NCI-H1694 treated with DMSO at 0.1 percent for 48 hours (cell line): Measurements from ENCODE around the gene GLIS1.

Experiments used
- DNase-seq: peaks from one replicate; lab custom pipeline; 2025; lab: John Stamatoyannopoulos, UW

Gene GLIS1

DNA sequence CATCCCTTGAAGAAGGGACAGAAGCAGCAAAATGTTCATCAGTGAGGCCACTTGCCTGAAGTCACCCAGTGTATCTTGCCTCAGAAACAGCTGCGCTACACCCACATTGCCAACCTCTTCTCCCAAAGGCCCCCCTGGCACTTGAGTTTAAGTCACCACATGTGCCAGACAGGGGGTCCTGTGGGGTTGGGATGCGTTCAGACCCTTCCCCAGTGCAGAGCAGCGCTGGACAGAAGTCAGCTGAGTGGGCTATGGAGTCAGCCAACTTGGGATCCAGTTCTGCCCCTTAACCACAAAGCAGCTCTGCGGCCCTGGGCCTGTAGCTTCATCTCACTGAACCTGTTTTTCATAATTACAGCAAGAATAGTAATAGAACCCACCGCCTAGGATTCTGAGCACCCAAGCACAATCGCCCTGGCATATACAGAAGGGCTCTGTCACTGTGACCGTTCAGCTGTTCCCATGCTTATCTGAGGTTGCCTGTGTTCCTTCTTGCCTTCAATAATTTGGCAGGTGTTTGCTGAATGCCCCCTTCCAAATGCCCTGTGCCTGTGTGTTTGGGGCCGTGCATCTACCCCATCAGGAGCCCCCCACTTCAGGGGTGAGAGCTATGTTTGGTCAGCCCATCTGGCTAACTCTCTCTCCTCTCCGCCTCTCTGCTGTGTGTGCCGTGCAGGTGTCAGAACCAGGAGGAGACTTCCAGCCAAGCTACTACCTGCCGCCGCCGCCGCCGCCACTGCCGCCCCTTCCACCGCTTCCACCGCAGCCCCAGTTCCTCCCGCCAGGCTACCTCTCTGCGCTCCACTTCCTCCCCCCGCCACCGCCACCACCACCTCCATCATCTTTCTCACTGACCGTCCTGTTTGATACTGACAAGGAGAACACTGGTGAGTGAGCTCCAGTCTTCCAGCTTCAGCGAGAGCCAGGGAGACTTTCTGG is 274.7 kb downstream of the GLIS1 start:
- peak; percentile 36 for DNase-seq

DNA sequence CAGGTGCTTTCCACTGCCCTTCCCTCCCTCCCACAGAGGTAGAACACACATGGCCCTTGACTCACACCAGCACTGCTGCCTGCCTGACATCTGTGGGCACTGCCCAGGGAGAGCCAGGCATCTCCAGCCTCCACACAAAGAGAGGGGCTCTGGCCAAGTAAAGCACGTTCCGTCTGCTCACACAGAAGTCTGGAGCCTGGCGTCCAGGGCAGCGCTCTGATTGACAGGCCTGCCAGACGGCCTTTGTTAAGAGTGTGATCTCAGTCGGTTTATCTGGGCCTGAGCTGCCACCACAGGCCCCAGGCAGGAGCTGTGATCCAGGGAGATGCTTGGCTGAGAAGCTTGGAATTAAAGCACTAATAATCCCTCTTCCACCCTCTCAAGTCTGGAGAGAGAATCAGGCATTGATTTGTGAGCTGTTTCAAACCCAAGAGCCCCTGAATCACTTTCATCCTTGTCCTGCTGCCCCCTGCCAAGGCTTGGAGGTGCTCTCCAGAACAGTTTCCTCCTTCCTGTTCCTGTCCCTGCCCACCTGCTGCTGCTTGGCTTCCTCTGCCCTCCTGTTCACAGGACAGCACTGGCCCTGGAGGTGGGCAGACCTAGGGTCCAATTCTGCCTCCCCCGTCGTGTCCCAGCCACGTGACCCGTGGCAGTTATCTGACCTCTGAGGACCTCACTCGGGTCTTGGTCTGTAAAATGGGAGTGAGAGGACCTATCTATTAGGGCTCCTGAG is 276.0 kb downstream of the GLIS1 start:
- peak; percentile 32 for DNase-seq

DNA sequence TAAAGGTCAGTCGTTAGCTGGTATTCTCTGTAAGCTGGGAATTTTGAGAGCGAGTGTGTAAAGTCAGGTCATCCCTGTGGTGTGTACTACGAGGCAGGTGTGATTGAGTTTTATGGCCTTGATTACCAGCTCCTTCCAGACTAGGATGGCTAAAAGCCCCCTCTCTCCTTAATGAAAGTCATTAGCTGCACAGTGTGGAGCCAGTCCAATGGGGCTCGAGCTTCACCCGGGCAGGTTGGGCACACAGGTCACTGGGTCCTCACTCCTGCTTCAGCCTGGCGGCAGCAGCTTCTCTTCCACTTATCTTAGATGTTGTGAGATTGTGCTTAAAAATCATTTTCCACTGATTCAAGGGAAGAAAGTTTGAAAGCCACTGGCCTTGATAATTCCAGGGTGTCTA is 276.8 kb downstream of the GLIS1 start:
- no peak for DNase-seq

DNA sequence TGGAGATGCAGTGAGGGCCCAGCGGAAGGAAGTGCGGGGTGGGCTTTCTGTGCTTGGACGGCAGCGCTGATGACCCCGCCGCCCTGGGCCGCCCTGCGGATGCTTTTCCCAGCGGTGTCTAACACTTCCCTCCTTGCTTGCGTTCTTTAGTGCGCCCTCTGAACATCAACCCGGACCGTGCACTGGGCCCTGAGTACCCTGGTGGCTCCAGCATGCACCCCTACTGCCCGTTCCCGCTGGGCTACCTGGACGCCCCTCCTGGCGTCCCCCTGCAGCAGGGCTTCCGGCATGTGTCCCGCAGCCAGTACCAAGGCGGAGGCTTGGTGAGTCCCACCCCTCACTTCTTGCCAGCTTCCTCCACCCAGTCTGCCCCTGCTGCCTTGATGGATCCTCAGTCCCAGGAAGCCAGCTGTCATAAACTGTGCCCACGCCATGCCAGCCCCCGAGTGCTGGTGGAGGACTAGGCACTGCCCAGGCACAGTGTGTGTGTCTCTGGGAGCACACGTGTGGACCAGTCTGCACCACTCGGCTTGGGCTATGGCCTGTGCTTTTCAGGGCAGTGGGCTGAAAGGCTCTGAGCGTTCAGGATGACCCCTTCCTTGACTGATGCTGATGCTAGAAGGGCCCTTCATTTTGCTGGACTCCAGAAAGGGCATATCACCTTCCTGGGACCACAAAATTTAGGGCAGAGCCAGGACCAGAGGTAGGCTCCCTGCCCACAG is 277.5 kb downstream of the GLIS1 start:
- DNase-seq = no peak

DNA sequence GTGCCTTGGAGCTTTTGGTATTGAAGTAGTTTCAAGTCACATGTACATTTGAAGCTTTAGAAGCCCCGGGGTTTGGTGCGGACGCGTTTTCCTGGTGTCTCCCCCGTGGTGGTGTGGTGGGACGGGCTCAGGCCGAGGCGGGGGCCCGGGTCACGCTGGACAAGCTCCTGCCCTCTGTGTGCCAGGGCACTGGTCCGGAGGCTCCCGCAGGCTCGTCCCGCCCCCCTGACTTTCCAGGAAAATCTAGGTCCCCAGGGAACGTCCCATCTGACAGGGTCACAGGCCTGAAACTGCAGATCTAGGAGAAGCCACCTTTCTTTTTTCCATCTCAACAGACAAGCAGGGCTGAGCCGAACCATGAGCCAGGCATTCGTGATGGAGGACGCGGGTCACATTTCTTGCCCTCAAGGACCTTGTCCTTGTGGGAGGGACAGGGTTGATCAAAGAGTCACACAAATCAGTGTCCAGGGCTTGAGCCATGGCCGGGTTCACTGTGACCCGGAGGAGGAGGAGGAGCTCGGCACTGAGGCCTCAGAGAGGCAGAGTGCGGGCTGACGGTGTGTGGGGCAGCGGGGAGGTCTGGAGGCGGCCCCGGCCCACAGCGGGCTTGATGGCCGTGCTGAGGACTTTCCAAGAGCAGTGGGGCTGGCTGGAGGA is 278.2 kb downstream of the GLIS1 start:
- no peak for DNase-seq

DNA sequence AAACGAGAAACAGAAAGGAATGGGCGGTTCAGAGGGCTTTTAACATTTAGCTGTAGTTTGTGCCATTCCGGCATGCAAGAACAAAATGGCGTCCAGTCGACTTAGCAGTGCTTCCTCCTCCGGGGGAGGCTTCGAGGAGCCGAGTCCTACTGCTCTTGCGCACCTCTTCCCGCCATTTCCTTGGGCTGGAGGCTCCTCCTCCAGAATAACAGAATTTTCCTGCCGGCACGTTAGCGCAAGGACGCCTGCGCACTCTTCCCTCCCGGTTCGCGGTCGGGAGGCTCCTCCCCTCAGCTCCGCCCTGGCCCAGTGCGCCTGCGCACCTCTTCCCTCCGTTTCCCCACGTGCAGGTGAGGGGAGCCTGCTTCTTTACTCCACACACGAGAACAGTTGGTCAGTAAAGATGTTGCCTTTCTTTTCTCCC is 278.7 kb downstream of the GLIS1 start:
- no peak for DNase-seq

DNA sequence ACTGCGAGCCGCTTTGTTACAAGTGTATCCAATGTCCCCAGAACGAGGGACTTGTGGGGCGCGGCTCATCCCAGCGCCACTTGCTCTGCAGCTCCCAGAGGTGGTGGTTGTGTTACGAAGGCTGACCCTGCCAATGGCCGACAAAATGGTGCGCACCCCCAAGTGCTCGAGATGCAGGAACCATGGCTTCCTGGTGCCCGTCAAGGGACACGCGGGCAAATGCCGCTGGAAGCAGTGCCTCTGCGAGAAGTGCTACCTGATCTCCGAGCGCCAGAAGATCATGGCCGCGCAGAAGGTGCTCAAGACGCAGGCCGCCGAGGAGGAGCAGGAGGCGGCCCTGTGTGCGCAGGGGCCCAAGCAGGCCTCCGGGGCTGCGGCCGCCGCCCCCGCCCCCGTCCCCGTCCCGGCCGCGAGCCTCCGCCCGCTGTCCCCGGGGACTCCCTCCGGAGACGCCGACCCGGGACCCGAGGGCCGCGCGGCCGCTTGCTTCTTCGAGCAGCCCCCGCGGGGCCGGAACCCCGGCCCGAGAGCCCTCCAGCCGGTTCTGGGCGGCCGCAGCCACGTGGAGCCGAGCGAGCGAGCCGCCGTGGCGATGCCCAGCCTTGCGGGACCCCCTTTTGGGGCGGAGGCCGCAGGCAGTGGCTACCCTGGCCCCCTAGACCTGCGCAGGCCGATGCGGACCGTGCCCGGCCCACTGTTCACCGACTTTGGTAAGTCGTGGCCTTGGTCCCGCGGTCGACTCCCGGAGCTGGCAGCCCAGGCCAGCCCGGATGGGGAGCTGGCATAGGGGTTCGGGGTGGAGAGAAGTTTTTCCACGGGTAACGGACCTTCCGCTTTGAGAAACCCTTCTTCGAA is 279.4 kb downstream of the GLIS1 start, which contains the start of gene DMRTB1:
DMRTB1 (plus strand) TSS at position 79 of the 855 bp plus-strand sequence; CDS start at position 134, 55 bp downstream.
- DNase-seq = no peak

DNA sequence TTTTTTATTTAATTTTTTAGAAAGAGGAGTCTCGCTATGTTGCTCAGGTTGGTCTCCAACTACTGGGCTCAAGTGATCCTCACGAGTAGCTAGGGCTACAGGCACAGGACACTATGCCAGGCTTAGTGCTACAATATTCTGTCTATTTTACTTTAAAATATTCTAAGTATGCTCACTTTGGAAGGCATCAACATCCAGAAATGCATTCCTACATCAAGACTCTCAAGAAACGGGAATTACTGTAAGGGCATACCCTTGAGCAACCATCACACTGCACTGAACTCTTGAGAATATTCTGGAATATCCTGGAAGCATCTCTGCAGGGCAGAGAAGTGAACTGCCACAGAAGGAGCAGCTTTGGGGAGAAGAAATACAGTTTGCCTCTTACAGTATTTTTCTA is 280.3 kb downstream of the GLIS1 start:
- no peak for DNase-seq
